Neural progenitor cell (in vitro differentiated cells): ENCODE measurements around the gene SLC22A15.

Source experiments
- EZH2 ChIP-seq: fragments of 200-600 bp; sonication (generic); IDR thresholded peaks from 2 replicates; pipeline ENCODE4 v1.6.1; 2017; ENCODE audit warnings: antibody characterized with exemption, mild to moderate bottlenecking, moderate library complexity
- TF ChIP-seq, protein P1 (sequence below): fragments of 200-600 bp; sonication (generic); IDR thresholded peaks from 2 replicates; pipeline ENCODE4 v1.5.1; 2017; ENCODE audit warnings: antibody characterized with exemption, mild to moderate bottlenecking

DNA sequence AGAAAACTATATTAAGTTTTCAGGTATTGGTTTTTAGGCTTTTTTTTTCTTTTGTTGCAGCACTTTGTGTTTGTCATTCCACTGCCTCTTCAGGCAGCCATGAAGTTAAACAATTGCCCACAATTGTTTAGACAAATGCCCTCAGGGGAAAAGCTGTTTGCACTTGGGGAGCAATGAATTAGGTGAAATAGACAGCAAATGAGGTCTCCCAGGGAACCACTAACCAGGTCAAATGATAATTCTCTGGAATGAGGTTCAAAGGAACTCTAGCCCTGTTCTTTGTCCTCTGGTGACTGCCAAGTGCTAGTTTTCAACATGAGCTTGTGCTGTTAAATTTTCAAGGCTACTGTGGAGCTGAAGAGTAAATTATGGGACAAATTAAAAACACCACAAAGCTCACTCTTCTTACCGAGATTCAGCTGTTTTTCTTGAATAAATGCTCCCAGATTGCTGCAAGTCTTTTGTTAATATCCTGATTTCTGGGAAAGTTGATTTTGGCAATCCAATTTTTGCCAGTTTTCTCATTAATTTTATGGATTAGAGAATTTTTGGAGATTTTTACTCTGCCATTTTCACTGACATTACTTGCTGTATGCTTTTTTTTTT, 119.8 kb downstream of the SLC22A15 start:
- TF ChIP-seq, protein P1, sequence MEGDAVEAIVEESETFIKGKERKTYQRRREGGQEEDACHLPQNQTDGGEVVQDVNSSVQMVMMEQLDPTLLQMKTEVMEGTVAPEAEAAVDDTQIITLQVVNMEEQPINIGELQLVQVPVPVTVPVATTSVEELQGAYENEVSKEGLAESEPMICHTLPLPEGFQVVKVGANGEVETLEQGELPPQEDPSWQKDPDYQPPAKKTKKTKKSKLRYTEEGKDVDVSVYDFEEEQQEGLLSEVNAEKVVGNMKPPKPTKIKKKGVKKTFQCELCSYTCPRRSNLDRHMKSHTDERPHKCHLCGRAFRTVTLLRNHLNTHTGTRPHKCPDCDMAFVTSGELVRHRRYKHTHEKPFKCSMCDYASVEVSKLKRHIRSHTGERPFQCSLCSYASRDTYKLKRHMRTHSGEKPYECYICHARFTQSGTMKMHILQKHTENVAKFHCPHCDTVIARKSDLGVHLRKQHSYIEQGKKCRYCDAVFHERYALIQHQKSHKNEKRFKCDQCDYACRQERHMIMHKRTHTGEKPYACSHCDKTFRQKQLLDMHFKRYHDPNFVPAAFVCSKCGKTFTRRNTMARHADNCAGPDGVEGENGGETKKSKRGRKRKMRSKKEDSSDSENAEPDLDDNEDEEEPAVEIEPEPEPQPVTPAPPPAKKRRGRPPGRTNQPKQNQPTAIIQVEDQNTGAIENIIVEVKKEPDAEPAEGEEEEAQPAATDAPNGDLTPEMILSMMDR: no peak
- no peak for TF ChIP-seq EZH2
